Measurements from ENCODE around the gene ALKAL2.

GRCh38 chr2:257429-257828 is 30.5 kb downstream of the ALKAL2 start:
- TF ChIP-seq POLR2A (IDR thresholded peaks at IDR 0.05) (no peak), CTCF (IDR thresholded peaks at IDR 0.05) (no peak)
